Placental epithelial cell (primary cell): ENCODE results near the gene PILRB. TPM values are rescaled to one million over a fixed set of nuclear protein-coding genes. Genes with fewer than 3 reads are reported as not detected.

Experiments
- small RNA-seq: library from RNA; depleted of rRNA; stranded (forward); fragments of <200 nt; gene quantifications from one replicate; pipeline ENCODE3, GENCODE V24; 2012
- total RNA-seq: library from RNA; depleted of rRNA; stranded (reverse); fragments of >200 nt; gene quantifications from 2 replicates; pipeline ENCODE4 v1.2.3, GENCODE V29; 2012

PILRB gene
- total RNA-seq, result 12.5 and 14.1 TPM in 2 replicates

DNA sequence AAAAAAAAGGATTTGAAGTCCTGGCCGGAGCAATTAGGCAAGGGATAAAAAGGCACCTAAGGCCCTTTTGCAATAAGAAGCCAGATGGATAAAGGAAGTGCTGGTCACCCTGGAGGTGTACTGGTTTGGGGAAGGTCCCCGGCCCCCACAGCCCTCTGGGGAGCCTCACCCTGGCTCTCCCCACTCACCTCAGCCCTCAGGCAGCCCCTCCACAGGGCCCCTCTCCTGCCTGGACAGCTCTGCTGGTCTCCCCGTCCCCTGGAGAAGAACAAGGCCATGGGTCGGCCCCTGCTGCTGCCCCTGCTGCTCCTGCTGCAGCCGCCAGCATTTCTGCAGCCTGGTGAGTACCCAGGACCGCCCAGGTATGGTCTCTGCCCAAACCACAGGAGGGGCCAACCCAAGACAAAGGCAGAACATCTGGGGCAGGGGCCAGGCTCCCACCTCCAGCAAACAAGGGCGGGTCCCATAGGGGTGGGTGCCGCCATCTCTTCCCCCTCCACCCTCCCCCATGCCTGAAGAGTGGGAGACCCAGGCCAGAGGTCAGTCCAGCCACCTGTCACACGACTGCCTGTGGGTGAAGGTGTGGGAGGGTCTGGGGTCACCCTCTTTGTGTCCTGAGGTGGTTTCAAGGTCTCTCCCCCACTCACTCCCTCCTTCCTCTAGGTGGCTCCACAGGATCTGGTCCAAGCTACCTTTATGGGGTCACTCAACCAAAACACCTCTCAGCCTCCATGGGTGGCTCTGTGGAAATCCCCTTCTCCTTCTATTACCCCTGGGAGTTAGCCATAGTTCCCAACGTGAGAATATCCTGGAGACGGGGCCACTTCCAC is at the start of gene PILRB:
TSS of gene PILRB (plus strand) at position 91 of the 830 bp plus-strand sequence. CDS start at position 277, 186 bp downstream.

DNA sequence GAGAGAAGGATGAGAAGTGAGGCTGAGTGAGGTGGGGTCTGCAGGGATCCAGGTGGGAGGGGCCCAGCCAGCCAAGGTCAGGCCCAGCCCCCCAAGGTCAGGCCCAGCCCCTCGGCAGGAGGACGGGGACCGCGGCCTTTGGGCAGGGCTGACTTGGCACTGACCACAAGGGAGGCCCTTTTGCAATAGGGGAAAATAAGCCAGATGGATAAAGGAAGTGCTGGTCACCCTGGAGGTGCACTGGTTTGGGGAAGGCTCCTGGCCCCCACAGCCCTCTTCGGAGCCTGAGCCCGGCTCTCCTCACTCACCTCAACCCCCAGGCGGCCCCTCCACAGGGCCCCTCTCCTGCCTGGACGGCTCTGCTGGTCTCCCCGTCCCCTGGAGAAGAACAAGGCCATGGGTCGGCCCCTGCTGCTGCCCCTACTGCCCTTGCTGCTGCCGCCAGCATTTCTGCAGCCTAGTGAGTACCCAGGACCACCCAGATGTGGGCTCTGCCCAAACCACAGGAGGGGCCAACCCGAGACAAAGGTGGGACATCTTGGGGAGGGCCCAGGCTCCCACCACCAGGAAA is 15.4 kb downstream of the PILRB start, which contains the start of gene PILRA:
TSS of gene PILRA (plus strand) at position 227 of the 571 bp plus-strand sequence. CDS start at position 397, 170 bp downstream.

Small RNAs within 50 kb of the gene (small RNA-seq; reads per million reads assigned to genes)
- not detected for gene RF00019

Other genes starting within 250 kb of the PILRB start
- gene TAF6, start 238.8 kb upstream of the PILRB start, total RNA-seq, result 24.7 and 45.3 TPM in 2 replicates
- 20.0 and 36.5 TPM in 2 replicates for gene CNPY4, start 238.5 kb upstream of the PILRB start, total RNA-seq
- 0.87 and 2.0 TPM in 2 replicates for gene MBLAC1, start 231.2 kb upstream of the PILRB start, total RNA-seq
- gene LAMTOR4, start 209.2 kb upstream of the PILRB start, total RNA-seq, result 70.5 and 91.9 TPM in 2 replicates
- 11.0 and 14.0 TPM in 2 replicates for gene TRAPPC14, start 199.4 kb upstream of the PILRB start, total RNA-seq
- gene GAL3ST4, start 189.5 kb upstream of the PILRB start, total RNA-seq, result 1.2 and 2.6 TPM in 2 replicates
- gene GPC2, start 180.7 kb upstream of the PILRB start, total RNA-seq, result 2.7 and 3.1 TPM in 2 replicates
- 1.2 and 2.1 TPM in 2 replicates for gene STAG3, start 180.2 kb upstream of the PILRB start, total RNA-seq
- gene PVRIG, start 138.2 kb upstream of the PILRB start, total RNA-seq, result not detected in 2 replicates
- not detected in 2 replicates for gene SPDYE3, start 50.4 kb upstream of the PILRB start, total RNA-seq
- gene PILRA, start 15.4 kb downstream of the PILRB start, total RNA-seq, result under 0.01 and 0.22 TPM in 2 replicates
- gene ZCWPW1, start 70.6 kb downstream of the PILRB start, total RNA-seq, result 1.6 and 4.3 TPM in 2 replicates
- 34.1 and 47.5 TPM in 2 replicates for gene MEPCE, start 71.7 kb downstream of the PILRB start, total RNA-seq
- 6.3 and 12.5 TPM in 2 replicates for gene PPP1R35, start 78.4 kb downstream of the PILRB start, total RNA-seq
- gene SPACDR, start 106.1 kb downstream of the PILRB start, total RNA-seq, result 0.87 and 1.2 TPM in 2 replicates
- 23.5 and 29.4 TPM in 2 replicates for gene TSC22D4, start 121.1 kb downstream of the PILRB start, total RNA-seq
- gene NYAP1, start 125.8 kb downstream of the PILRB start, total RNA-seq, result 0.87 and 2.0 TPM in 2 replicates
- gene AGFG2, start 181.1 kb downstream of the PILRB start, total RNA-seq, result 11.8 and 20.2 TPM in 2 replicates
- gene SAP25, start 215.8 kb downstream of the PILRB start, total RNA-seq, result 0.79 TPM in 1 of 2 replicates, not detected in the other
- 19.6 and 52.1 TPM in 2 replicates for gene LRCH4, start 228.0 kb downstream of the PILRB start, total RNA-seq
- gene FBXO24, start 228.2 kb downstream of the PILRB start, total RNA-seq, result 0.39 and 0.54 TPM in 2 replicates
- 2.7 and 9.8 TPM in 2 replicates for gene PCOLCE, start 244.2 kb downstream of the PILRB start, total RNA-seq